ENCODE results near the gene IL25.

Gene IL25

DNA sequence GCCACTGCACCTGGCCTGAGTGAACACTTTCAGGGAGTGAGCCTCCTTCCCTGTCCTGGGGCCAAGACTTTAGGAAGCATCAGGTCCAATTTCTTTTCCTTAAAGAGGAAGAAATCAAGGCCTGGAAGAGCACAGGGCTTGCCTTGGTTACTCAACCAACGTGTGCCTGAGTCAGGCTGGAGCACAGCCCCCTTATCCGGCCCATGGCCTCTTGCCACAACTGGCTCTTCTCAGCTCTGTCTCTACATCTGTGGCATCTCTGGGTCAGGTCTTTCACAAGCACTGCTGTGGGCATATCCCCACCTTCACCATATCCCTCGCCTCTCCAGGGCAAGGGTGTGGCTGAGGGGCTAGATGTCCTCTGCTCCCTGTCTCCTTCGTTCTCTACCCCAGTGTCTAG lies 28.7 kb downstream of the IL25 start:
- TF ChIP-seq, protein P1, sequence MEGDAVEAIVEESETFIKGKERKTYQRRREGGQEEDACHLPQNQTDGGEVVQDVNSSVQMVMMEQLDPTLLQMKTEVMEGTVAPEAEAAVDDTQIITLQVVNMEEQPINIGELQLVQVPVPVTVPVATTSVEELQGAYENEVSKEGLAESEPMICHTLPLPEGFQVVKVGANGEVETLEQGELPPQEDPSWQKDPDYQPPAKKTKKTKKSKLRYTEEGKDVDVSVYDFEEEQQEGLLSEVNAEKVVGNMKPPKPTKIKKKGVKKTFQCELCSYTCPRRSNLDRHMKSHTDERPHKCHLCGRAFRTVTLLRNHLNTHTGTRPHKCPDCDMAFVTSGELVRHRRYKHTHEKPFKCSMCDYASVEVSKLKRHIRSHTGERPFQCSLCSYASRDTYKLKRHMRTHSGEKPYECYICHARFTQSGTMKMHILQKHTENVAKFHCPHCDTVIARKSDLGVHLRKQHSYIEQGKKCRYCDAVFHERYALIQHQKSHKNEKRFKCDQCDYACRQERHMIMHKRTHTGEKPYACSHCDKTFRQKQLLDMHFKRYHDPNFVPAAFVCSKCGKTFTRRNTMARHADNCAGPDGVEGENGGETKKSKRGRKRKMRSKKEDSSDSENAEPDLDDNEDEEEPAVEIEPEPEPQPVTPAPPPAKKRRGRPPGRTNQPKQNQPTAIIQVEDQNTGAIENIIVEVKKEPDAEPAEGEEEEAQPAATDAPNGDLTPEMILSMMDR (IDR thresholded peaks at IDR 0.05; ENCODE audit: borderline replicate concordance, insufficient read depth, low read depth, low read length), result no peak
- no peak overlapping the region for H3K4me3 ChIP-seq (ENCODE audit: low read depth, low read length)

DNA sequence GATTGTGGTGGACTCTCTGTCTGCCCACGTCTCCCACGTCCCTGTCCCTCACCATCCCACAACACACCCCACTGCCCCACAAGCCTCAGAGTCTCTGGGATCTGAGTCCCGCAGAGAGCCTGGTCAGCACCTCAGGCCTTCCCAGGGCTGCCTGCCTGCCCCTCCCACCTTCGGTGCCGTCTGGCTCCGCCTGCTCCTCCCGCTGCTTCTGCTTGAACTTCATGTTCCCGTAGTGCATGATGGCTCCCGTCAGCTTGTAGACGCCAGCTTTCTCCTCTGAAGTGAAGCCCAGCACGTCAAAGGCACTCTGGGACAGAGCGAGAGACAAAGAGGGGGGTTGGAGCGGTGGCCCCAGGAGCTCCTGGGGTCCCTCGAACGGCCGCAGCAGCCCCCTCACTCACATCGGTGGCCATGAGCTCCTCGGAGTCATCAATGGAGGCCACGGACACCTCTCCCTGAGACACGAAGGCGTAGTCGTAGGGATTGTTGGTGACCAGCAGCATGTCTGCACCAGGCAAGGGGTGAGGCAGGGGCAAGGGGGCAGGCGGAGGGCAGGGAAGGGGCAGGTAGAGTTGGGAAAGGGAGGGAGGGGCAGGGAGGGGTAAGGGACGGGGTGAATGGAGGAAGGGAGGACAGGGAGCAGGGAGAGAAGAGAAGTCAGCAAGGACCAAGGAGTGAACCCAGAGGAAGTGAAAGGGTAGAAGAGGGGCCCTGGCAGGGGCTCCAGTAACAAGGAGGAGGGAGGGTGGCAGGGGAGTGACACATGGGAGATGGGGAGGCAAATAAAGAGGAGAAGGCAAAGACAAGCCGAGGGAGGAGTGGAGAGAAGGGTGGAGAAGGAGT lies 29.9 kb downstream of the IL25 start:
- no peak overlapping the region for H3K4me3 ChIP-seq (ENCODE audit: low read depth, low read length)

DNA sequence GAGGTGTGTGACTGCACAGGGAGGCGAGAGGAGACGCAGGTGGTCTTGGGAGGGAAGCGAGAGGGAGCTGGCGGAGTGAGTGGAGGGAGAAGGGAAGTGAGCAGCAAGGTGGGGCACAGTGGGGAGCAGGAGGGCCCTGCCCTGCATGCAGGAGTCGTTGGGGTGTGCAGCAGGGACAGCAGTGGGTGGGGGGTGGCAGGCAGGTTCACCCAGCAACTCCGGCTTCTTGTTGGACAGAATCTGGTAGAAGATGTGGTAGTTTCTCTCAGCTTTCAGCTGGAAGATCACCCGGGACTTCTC lies 30.5 kb downstream of the IL25 start:
- TF ChIP-seq, protein P1 (IDR thresholded peaks at IDR 0.05; ENCODE audit: borderline replicate concordance, insufficient read depth, low read depth, low read length), result no peak
- no peak overlapping the region for H3K4me3 ChIP-seq (ENCODE audit: low read depth, low read length)

More for the DNA sequence above, 29.9 kb downstream of the IL25 start:
- TF ChIP-seq, protein P1 (IDR thresholded peaks at IDR 0.05; ENCODE audit: borderline replicate concordance, insufficient read depth, low read depth, low read length), result no peak

DNA sequence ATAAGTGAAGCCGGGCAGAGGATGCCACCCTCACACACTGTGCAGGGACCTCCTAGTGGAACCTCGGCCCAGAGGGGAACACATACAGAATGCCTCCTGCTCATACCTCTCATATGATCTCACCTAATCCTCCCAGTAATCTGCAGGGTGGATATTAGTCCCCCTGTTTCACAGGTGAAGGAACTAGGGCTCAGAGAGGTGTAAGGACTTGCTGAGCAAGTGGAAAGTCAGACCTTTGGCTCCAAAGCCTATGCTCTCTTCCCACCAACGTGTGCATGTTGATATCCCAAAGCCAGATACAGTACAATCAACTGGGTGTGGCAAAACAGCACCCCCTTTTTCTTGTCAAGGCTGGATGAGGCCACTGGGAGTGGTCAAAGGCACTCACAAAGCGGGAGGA lies 31.3 kb downstream of the IL25 start:
- TF ChIP-seq, protein P1 (IDR thresholded peaks at IDR 0.05; ENCODE audit: borderline replicate concordance, insufficient read depth, low read depth, low read length), result no peak
- H3K4me3 ChIP-seq (ENCODE audit: low read depth, low read length), result no peak overlapping the region

DNA sequence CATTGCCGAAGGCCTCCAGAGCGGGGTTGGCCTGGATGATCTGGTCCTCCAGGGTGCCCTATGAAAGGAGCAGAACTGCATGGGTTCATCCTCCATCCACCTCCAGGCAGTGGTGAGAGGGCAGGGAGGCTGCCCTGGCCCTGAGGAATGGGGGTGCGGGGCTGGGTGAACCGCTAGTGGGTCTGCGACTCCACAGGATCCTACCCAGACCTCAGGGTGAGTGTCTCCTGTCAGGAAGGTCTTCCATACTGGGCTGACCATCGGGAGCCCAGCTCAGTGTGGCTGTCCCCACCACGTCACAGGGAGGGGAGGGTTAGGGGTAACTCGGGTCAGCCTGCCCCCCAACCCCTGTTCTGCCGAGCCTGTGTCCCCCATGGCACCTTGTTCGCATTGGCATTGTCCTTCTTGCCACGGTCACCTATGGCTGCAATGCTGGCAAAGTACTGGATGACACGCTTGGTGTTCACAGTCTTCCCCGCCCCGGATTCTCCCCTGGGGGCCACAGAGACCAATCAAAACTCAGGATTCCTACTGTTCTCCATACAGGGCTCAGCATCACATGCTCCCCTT lies 31.8 kb downstream of the IL25 start:
- no peak overlapping the region for H3K4me3 ChIP-seq (ENCODE audit: low read depth, low read length)
- TF ChIP-seq, protein P1 (IDR thresholded peaks at IDR 0.05; ENCODE audit: borderline replicate concordance, insufficient read depth, low read depth, low read length), result no peak

DNA sequence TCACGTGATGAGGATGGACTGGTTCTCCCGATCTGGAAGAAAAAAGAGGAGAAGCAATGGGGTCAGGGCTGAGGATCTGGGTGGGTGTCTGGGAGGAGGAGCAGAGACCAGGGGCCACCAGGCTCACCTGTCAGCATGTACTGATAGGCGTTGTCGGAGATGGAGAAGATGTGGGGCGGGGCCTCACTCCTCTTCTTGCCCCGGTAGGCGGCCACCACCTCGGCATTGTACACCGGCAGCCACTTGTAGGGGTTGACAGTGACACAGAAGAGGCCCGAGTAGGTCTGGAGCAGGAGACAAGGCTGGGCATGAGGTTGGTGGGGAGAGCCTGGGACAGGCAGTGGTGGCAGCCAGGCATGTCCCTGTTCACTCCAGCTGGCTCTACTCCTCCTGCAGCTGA lies 32.5 kb downstream of the IL25 start:
- no peak overlapping the region for H3K4me3 ChIP-seq (ENCODE audit: low read depth, low read length)
- TF ChIP-seq, protein P1 (IDR thresholded peaks at IDR 0.05; ENCODE audit: borderline replicate concordance, insufficient read depth, low read depth, low read length), result no peak

DNA sequence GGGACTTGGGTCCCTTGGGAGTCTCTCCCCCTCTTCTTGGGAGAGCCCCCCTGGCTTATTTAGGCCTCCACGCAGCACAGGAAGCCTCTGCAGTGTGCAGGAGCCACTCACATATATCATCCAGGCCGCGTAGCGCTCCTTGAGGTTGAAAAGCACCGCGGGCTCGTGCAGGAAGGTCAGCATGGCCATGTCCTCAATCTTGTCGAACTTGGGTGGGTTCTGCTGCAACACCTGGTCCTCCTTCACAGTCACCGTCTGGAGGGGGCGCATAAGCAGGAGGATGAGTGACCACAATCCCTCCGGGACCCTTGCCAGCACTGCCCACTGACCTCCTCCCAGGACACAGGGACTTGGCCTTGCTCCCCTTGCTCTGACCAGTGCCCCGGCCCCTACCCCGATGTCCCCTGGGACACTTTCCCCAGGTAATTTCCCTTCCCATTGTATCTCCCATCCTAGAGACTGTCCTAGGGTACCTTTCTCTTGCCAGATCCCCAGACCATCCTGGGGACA lies 33.0 kb downstream of the IL25 start:
- TF ChIP-seq, protein P1 (IDR thresholded peaks at IDR 0.05; ENCODE audit: borderline replicate concordance, insufficient read depth, low read depth, low read length), result no peak
- no peak overlapping the region for H3K4me3 ChIP-seq (ENCODE audit: low read depth, low read length)

Measured in GM12875 (cell line).